RWPE2 (cell line): Measurements from ENCODE around the gene CCDC86.
A peak's percentile ranks its signal among the peaks of the same experiment; 100 is the strongest.

Experiments used
- ATAC-seq: fragments of 200-7000 bp; cut with Tn5 transposase; 3 replicates; pipeline ENCODE4 v1.9.1; 2021; ENCODE audit warnings: low read depth
- DNase-seq: peaks from one replicate; pipeline ENCODE4 v3.0.0-alpha.2; 2020; ENCODE audit warnings: low spot score
- H3K27ac ChIP-seq: fragments of 450-650 bp; 2 replicates; pipeline ENCODE4 v1.5.1; 2017; ENCODE audit warnings: mild to moderate bottlenecking; ENCODE audit not compliant: poor library complexity, severe bottlenecking
- H3K27me3 ChIP-seq: fragments of 250-450 bp; sonication (Bioruptor Pico); 2 replicates; pipeline ENCODE4 v1.5.1; 2021; ENCODE audit warnings: mild to moderate bottlenecking, moderate library complexity; ENCODE audit not compliant: insufficient read depth, poor library complexity, severe bottlenecking
- H3K36me3 ChIP-seq: fragments of 250-450 bp; sonication (Bioruptor Pico); 2 replicates; pipeline ENCODE4 v1.5.1; 2020; ENCODE audit warnings: low read depth, mild to moderate bottlenecking, moderate library complexity
- H3K4me1 ChIP-seq: fragments of 250-450 bp; sonication (Bioruptor Pico); 2 replicates; pipeline ENCODE4 v1.5.1; 2021; ENCODE audit warnings: mild to moderate bottlenecking, moderate library complexity; ENCODE audit not compliant: insufficient read depth, poor library complexity, severe bottlenecking
- H3K4me3 ChIP-seq: fragments of 250-450 bp; sonication (Bioruptor Pico); 2 replicates; pipeline ENCODE4 v1.5.1; 2021; ENCODE audit warnings: mild to moderate bottlenecking, moderate library complexity; ENCODE audit not compliant: severe bottlenecking
- H3K9me3 ChIP-seq: fragments of 250-450 bp; sonication (Bioruptor Pico); 2 replicates; pipeline ENCODE4 v1.5.1; 2021; ENCODE audit warnings: mild to moderate bottlenecking, moderate library complexity; ENCODE audit not compliant: severe bottlenecking
- TF ChIP-seq, protein P1 (sequence below): fragments of 450-650 bp; IDR thresholded peaks from one replicate; pipeline ENCODE4 v1.5.1; 2017; ENCODE audit warnings: mild to moderate bottlenecking, moderate library complexity; ENCODE audit not compliant: poor library complexity, severe bottlenecking

Gene CCDC86

DNA sequence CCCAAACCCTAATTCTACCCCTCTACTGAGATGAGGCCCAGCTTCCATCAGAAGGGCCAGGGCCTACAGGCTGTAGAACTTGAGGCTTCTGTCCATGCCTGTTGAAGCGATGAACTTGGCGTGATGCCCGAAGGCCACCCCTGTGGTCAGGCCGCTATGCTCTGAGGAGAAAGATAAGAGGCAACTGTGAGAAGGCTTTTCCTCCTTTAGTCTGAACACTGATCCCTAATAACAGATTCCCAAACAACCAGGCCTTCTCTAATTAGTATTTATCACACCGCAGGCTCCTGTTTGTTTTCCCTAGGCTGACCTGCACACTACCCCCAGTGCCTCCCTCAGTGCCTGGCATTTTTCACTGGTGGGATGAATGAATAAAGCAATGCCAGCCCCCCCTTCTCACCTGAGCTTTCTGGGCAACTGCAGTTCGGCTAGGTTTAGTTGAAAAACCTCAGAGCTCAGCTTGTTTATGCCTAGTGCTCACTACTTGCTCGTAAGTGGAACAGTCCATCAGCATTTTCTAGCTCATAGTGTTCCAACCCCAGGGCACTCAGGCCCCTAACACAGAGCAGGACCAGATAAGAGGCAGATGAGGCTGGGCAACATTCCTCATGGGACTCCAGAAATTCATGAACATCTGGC lies 49.3 kb downstream of the CCDC86 start:
- DNase-seq (no peak), ATAC-seq (no peak)
- TF ChIP-seq, protein P1, sequence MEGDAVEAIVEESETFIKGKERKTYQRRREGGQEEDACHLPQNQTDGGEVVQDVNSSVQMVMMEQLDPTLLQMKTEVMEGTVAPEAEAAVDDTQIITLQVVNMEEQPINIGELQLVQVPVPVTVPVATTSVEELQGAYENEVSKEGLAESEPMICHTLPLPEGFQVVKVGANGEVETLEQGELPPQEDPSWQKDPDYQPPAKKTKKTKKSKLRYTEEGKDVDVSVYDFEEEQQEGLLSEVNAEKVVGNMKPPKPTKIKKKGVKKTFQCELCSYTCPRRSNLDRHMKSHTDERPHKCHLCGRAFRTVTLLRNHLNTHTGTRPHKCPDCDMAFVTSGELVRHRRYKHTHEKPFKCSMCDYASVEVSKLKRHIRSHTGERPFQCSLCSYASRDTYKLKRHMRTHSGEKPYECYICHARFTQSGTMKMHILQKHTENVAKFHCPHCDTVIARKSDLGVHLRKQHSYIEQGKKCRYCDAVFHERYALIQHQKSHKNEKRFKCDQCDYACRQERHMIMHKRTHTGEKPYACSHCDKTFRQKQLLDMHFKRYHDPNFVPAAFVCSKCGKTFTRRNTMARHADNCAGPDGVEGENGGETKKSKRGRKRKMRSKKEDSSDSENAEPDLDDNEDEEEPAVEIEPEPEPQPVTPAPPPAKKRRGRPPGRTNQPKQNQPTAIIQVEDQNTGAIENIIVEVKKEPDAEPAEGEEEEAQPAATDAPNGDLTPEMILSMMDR, result no peak
- Histone ChIP-seq H3K27ac (no peak overlapping the region), H3K36me3 (peaks cover 49% of the 10 kb centered on the region), H3K4me3 (no peak overlapping the region), H3K4me1 (no peaks in the 10 kb centered on the region), H3K9me3 (no peaks in the 10 kb centered on the region), H3K27me3 (no peaks in the 10 kb centered on the region)

DNA sequence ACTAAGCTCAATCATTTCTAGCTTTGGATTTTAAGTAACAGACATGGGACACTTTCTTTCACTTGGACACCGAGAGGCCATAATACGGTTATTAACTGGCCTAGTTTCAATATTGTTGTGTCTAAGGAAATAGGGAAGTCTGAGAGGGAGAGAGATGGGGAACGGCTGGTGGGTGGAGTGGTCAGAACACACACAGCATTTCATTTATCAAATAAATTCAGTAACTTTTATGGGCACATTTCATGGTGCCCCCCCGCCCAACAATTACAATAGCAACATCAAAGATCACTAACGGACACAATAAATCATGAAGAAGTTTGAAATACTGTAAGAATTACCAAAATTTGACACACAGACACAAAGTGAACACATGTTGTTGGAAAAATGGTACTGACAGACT lies 53.8 kb downstream of the CCDC86 start:
- H3K4me1 ChIP-seq, result no peaks in the 10 kb centered on the region
- no peaks in the 10 kb centered on the region for H3K9me3 ChIP-seq
- no peaks in the 10 kb centered on the region for H3K27me3 ChIP-seq
- no peak overlapping the region for H3K4me3 ChIP-seq
- ATAC-seq (no peak), DNase-seq (no peak)
- peaks cover 86% of the 10 kb centered on the region for H3K36me3 ChIP-seq
- TF ChIP-seq, protein P1, result no peak
- H3K27ac ChIP-seq, result no peak overlapping the region

DNA sequence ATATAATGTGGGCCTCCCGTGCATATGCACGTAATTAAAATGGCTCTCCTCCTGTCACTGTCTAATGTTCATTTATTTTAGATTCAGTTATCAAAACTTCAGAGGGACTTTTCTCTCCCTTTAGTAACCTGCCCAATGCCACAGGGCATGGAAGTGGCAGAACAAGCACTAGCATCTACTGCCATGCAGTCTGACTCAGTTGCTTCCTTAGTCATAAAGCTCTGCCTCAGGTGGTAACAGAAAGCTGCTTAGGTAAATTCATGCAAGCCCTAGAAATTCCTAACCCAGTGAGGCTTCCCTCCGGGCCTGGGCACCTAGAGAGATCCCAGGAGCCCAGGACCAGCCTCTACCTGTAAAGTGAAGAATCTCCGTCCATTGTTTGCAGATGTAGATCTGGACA lies 55.6 kb downstream of the CCDC86 start:
- Histone ChIP-seq H3K27ac (no peak overlapping the region), H3K27me3 (no peaks in the 10 kb centered on the region), H3K4me3 (no peak overlapping the region), H3K9me3 (no peaks in the 10 kb centered on the region), H3K4me1 (no peaks in the 10 kb centered on the region), H3K36me3 (peaks cover 90% of the 10 kb centered on the region)
- TF ChIP-seq, protein P1, result no peak
- no peak for ATAC-seq
- no peak for DNase-seq

DNA sequence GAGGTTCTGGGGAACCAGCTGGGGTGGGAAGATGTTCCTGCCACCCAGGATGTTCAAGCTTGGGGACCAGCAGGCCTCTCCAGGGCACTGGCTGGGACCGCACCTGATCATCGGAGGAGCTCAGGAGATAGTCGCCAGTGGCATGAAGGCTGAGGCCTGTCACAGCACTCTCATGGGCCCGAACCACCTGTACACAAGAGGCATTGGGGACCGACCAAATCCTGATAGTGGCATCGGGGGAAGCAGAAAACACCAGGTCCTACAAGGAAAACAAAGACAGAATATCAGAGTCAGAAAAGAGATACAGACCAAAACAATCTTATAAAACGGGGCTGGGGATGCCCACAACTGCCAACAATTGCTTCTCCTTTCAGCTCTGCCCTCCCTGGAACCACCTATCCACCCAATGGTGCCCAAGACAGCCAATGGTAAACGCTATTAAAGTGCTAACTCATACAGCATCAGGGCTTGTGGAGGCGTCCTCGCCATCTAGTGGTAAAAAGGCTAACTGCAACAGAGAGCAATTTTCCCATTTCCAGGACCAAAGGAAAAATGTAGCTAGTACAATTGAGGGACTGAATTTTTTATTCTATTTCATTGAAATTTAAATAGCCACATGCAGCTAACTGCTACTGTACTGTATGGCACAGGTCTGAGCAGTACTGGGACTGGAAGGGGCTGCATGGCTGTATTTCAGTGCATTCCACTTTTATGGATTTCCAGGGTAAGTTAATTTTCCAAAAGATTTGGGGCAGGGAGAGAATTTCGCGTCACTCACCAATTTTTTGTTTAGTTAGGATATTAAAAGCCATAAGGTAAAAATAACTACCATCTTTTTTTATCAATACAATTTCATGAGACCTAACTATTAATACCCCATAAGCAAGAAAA lies 57.4 kb downstream of the CCDC86 start:
- no peaks in the 10 kb centered on the region for H3K4me1 ChIP-seq
- ATAC-seq (peak; percentile 75), DNase-seq (no peak)
- H3K9me3 ChIP-seq, result no peaks in the 10 kb centered on the region
- no peaks in the 10 kb centered on the region for H3K27me3 ChIP-seq
- H3K27ac ChIP-seq, result no peak overlapping the region
- peaks cover 97% of the 10 kb centered on the region for H3K36me3 ChIP-seq
- TF ChIP-seq, protein P1, result peak; percentile 92
- no peak overlapping the region for H3K4me3 ChIP-seq
